Measurements from ENCODE around the gene UGT1A8.

Gene UGT1A8

GRCh38 chr2:233816334-233816733 is 198.9 kb downstream of the UGT1A8 start:
- Mint-ChIP-seq H3K27me3 (peaks cover 29% of the 10 kb centered on the region), H3K9me3 (no peaks in the 10 kb centered on the region), H3K4me1 (peaks cover 6% of the 10 kb centered on the region), H3K4me3 (no peak overlapping the region), H3K27ac (peak overlapping the region in 1 of 2 donors; percentile 28)
- ATAC-seq, result no peak
- no peak for DNase-seq

GRCh38 chr2:233816771-233817170 is 199.3 kb downstream of the UGT1A8 start:
- no peaks in the 10 kb centered on the region for H3K9me3 Mint-ChIP-seq
- H3K4me1 Mint-ChIP-seq, result peaks cover 6% of the 10 kb centered on the region
- no peak overlapping the region for H3K27ac Mint-ChIP-seq
- H3K4me3 Mint-ChIP-seq, result no peak overlapping the region
- ATAC-seq, result no peak
- DNase-seq, result no peak
- H3K27me3 Mint-ChIP-seq, result peaks cover 27% of the 10 kb centered on the region

DNA sequence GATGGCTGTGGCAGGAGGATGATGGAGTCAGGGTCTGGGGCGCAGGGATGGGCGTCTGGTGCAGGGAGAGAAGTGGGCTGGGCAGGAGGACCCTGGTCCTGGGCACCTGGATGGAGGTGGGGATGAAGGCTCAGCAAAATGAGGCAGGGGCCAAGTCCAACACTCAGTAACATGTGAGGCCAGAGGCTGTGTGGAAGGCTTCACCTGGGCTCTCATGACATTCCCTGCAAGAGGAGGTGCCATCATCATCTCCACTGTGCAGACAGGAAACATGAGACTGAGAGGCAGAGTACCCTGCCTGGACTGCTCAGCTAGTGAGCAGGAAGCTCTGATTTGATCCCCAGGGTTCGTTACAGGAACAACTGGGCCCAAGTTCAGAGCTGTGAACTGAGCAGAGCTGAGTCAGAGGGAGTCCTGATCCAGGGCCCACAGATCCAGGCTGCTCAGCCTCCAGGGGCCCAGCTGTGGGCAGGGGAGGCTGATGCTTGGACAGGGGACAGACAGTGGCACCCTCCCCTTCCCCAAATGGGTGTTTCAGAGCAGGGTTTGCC is 200.0 kb downstream of the UGT1A8 start:
- no peak overlapping the region for H3K27ac Mint-ChIP-seq
- peaks cover 6% of the 10 kb centered on the region for H3K4me1 Mint-ChIP-seq
- H3K4me3 Mint-ChIP-seq, result no peak overlapping the region
- DNase-seq (no peak), ATAC-seq (no peak)
- H3K27me3 Mint-ChIP-seq, result peaks cover 23% of the 10 kb centered on the region
- no peaks in the 10 kb centered on the region for H3K9me3 Mint-ChIP-seq

GRCh38 chr2:233817995-233818638 is 200.7 kb downstream of the UGT1A8 start:
- DNase-seq (no peak), ATAC-seq (no peak)
- Mint-ChIP-seq H3K4me3 (no peak overlapping the region), H3K27me3 (peaks cover 23% of the 10 kb centered on the region), H3K9me3 (no peaks in the 10 kb centered on the region), H3K4me1 (peaks cover 6% of the 10 kb centered on the region), H3K27ac (peak overlapping the region in 1 of 2 donors; percentile 91)

DNA sequence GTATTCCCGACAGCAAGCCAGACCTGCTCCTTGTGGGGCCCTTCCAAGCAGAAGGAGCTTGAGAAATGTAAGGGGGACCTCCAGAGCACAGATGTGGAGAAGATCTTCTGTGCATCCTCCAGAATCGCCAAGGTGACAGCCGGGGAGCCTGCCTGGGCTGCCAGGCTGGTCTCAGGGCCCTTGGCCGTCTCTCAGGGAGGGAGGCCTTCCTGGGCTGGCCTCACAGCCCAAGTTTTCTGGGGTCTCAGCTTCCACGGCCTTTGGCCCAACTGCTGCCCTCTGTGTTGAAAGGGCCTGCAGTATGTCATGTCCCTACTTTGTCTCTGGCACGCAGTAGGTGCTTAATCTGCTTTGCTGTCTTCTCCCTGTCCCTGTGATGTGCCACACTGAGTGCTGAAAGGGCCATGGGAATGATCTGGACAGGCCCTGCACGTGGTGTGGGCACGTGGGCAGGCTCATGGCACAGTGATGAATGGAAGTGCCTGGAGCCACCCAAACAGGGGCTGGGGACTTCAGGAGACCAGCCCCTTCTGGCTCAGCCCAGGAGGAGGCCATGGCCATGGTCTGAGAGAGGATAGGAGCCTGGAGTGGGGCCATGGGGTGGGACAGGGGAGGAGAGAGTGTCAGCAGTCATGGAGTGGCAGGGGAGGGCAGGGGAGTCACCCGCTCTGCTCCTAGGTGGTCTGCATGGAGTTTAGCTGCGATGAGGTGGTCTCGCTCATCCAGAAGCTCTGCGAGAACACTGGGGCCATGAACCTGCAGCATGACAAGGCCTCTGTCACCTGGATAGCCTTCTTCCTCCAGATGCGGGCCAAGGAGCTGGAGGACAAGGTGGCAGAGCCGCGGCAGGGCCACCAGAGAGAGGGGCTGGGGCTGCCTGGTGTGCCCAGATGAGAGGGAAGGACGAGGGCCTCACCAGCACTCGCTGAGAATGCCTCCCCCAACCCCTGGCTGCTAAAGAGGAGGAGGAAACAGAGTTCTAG is 201.5 kb downstream of the UGT1A8 start:
- Mint-ChIP-seq H3K4me1 (peaks cover 6% of the 10 kb centered on the region), H3K9me3 (no peaks in the 10 kb centered on the region), H3K27me3 (peaks cover 23% of the 10 kb centered on the region), H3K27ac (no peak overlapping the region), H3K4me3 (no peak overlapping the region)
- ATAC-seq (no peak), DNase-seq (no peak)

DNA sequence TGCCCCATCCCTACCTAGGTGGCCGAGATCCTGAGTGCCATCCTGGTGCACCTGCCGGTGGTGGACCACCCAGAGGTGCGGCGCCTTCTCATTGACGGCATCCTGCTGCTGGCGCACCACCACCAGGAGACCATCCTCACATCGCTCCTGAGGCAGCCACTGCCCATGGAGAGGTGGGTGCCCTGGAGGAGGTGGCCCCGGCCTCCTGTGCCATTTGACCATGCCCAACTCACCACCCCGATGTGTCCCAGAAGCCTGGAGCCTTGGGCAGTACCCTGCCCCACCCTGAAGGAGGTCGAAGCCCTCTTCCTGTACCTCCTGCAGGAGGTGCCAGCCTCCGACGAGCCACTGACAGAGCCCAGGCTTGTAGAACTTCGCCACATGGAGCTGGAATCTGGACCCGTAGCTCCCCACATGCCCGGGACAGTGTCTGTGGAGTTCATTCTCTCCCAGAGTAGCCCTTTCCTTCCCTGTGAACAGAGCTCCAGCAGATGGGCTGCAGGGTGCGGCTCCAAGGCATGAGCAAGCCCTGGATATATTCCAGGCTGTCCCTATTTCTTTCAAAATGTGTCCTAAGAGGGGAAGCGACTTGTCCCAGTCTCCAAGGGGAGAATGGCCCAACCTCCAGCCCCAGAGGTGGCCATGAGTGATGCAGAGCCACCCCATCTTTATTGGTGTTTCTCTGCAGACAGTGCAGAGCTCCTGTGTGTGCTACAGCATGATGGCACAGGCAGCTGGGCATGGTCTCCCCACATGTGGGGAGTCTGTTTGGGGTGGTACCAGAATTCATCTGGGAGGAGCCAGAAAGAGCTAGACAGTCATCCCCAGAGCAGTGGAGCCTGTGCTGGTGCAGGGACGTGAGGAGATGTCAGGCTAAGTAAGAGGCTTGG is 202.7 kb downstream of the UGT1A8 start:
- H3K27ac Mint-ChIP-seq, result no peak overlapping the region
- H3K4me3 Mint-ChIP-seq, result no peak overlapping the region
- H3K27me3 Mint-ChIP-seq, result peaks cover 23% of the 10 kb centered on the region
- DNase-seq, result no peak
- no peak for ATAC-seq
- H3K4me1 Mint-ChIP-seq, result peaks cover 6% of the 10 kb centered on the region
- no peaks in the 10 kb centered on the region for H3K9me3 Mint-ChIP-seq

- DNase-seq (no peak), ATAC-seq (no peak)
- Mint-ChIP-seq H3K27ac (no peak overlapping the region), H3K9me3 (no peaks in the 10 kb centered on the region), H3K4me1 (peaks cover 6% of the 10 kb centered on the region), H3K27me3 (peaks cover 18% of the 10 kb centered on the region), H3K4me3 (no peak overlapping the region)
Measured at GRCh38 chr2:233820774-233821105, 203.3 kb downstream of the UGT1A8 start.

GRCh38 chr2:233821196-233821595 is 203.8 kb downstream of the UGT1A8 start:
- Mint-ChIP-seq H3K4me1 (peaks cover 6% of the 10 kb centered on the region), H3K27me3 (peaks cover 13% of the 10 kb centered on the region), H3K9me3 (no peaks in the 10 kb centered on the region), H3K4me3 (no peak overlapping the region), H3K27ac (no peak overlapping the region)
- ATAC-seq, result no peak
- DNase-seq, result no peak

DNA sequence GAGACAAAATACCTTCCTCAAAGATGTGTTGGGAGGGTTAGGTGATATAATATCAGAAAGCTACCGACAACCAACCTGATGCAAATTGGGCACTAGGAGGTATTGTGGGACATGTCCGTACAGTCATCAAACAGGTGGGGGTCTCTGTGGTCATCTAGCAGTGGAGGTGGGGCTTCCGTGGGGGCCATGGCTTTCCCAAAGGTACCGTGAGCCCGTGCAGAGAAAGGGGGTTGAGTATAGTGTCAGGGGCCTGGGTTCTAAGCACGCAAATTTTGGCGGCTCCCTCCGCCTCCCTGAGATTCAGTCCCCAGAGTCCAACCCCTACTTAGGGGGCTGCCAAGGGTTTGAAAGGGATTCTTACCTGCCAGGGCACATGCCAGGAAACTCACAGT is 204.3 kb downstream of the UGT1A8 start:
- H3K27me3 Mint-ChIP-seq, result peaks cover 8% of the 10 kb centered on the region
- H3K4me3 Mint-ChIP-seq, result no peak overlapping the region
- H3K4me1 Mint-ChIP-seq, result peaks cover 6% of the 10 kb centered on the region
- DNase-seq (no peak), ATAC-seq (no peak)
- no peak overlapping the region for H3K27ac Mint-ChIP-seq
- H3K9me3 Mint-ChIP-seq, result no peaks in the 10 kb centered on the region

DNA sequence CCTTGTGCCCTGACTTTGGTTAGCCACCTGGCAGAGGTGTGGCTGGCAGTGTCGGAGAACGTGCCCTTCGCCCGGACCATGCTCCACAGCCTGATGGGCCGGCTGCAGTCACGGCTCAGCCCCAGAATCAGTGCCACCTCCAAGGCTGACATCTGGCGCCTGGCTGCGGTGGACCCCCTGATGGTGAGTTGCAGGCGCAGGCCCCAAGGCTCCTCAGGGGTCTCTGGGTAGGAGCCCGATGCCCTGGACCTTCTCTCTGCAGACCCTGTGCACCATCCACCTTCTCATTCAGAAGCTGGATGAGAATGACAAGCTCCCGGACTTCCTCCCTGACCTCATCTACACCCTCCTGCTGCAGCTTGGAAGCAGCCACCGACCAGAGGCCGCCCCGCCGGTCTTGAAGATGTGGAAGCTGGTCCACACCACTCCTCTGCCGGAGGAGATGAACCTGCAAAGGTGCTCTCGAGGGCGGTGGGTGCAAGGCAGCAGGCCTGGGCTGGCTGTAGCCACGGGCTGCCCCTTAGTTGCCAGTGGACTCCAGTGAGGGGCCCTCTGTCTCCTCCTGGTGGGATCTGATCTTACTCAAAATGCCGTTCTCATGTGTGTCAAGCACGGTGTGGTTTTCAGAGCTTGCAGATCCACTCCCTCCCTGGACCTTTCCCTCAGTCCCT is 204.8 kb downstream of the UGT1A8 start:
- Mint-ChIP-seq H3K27me3 (peaks cover 3% of the 10 kb centered on the region), H3K4me3 (no peak overlapping the region), H3K4me1 (peaks cover 2% of the 10 kb centered on the region), H3K27ac (no peak overlapping the region), H3K9me3 (no peaks in the 10 kb centered on the region)
- DNase-seq, result no peak
- ATAC-seq, result no peak

Measured in stimulated activated naive CD8-positive, alpha-beta T cell treated with anti-CD3 and anti-CD28 coated beads, Interleukin-15, amount 100 ng/mL, for 72 hours (primary cell).